ENCODE measurements around the gene TYMS.

Gene TYMS

GRCh38 chr18:662197-662596 lies 4.7 kb downstream of the TYMS start:
- DNase-seq (ENCODE audit: low read depth in 1 of 2, low spot score in 1 of 2): no peak
- TF ChIP-seq, protein P1, sequence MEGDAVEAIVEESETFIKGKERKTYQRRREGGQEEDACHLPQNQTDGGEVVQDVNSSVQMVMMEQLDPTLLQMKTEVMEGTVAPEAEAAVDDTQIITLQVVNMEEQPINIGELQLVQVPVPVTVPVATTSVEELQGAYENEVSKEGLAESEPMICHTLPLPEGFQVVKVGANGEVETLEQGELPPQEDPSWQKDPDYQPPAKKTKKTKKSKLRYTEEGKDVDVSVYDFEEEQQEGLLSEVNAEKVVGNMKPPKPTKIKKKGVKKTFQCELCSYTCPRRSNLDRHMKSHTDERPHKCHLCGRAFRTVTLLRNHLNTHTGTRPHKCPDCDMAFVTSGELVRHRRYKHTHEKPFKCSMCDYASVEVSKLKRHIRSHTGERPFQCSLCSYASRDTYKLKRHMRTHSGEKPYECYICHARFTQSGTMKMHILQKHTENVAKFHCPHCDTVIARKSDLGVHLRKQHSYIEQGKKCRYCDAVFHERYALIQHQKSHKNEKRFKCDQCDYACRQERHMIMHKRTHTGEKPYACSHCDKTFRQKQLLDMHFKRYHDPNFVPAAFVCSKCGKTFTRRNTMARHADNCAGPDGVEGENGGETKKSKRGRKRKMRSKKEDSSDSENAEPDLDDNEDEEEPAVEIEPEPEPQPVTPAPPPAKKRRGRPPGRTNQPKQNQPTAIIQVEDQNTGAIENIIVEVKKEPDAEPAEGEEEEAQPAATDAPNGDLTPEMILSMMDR (IDR thresholded peaks at IDR 0.05; ENCODE audit: insufficient read depth, low read length): no peak
- Histone ChIP-seq H3K27ac (replicated peaks) (no peak overlapping the region), H3K4me3 (replicated peaks; ENCODE audit: insufficient read depth, low read length) (no peak overlapping the region), H3K27me3 (ENCODE audit: insufficient read depth, poor library complexity, severe bottlenecking) (no peaks in the 10 kb centered on the region)

DNA sequence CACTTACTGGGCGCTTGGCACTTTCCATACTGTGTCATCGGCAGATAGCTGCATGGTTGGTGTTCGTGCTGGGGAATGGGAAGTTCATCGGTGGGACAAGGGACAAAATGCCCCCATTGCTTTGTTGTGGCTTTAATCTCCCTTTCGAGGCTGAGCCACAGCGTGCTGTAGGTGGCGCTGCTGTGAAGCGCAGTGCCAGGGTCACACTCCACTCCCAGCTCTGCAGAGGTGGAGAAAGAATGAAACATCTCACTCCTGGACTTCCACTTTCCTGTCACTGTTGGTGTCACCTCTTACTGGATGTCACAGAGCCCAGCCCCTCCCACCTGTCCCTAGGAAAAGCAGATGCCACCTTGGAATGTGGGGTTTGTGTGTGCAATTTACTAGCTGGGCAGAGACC lies 8.7 kb downstream of the TYMS start:
- Histone ChIP-seq H3K27me3 (ENCODE audit: insufficient read depth, poor library complexity, severe bottlenecking) (no peaks in the 10 kb centered on the region), H3K4me3 (replicated peaks; ENCODE audit: insufficient read depth, low read length) (no peak overlapping the region), H3K27ac (replicated peaks) (no peak overlapping the region)
- DNase-seq (ENCODE audit: low read depth in 1 of 2, low spot score in 1 of 2): no peak
- no peak for TF ChIP-seq SPI1 (IDR thresholded peaks at IDR 0.05; ENCODE audit: borderline replicate concordance, low read depth)
- TF ChIP-seq, protein P1 (IDR thresholded peaks at IDR 0.05; ENCODE audit: insufficient read depth, low read length): peak; percentile 22
- TF ChIP-seq POLR2AphosphoS5 (IDR thresholded peaks at IDR 0.05; ENCODE audit: low read depth): 0 out of 2 replicates have a peak, but pooled peaks have one; percentile 20
- TF ChIP-seq, protein P2, sequence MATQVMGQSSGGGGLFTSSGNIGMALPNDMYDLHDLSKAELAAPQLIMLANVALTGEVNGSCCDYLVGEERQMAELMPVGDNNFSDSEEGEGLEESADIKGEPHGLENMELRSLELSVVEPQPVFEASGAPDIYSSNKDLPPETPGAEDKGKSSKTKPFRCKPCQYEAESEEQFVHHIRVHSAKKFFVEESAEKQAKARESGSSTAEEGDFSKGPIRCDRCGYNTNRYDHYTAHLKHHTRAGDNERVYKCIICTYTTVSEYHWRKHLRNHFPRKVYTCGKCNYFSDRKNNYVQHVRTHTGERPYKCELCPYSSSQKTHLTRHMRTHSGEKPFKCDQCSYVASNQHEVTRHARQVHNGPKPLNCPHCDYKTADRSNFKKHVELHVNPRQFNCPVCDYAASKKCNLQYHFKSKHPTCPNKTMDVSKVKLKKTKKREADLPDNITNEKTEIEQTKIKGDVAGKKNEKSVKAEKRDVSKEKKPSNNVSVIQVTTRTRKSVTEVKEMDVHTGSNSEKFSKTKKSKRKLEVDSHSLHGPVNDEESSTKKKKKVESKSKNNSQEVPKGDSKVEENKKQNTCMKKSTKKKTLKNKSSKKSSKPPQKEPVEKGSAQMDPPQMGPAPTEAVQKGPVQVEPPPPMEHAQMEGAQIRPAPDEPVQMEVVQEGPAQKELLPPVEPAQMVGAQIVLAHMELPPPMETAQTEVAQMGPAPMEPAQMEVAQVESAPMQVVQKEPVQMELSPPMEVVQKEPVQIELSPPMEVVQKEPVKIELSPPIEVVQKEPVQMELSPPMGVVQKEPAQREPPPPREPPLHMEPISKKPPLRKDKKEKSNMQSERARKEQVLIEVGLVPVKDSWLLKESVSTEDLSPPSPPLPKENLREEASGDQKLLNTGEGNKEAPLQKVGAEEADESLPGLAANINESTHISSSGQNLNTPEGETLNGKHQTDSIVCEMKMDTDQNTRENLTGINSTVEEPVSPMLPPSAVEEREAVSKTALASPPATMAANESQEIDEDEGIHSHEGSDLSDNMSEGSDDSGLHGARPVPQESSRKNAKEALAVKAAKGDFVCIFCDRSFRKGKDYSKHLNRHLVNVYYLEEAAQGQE (IDR thresholded peaks at IDR 0.05; ENCODE audit: insufficient replicate concordance, low read depth): no peak
- no peak for TF ChIP-seq GABPA (IDR thresholded peaks at IDR 0.05; ENCODE audit: low read depth)

DNA sequence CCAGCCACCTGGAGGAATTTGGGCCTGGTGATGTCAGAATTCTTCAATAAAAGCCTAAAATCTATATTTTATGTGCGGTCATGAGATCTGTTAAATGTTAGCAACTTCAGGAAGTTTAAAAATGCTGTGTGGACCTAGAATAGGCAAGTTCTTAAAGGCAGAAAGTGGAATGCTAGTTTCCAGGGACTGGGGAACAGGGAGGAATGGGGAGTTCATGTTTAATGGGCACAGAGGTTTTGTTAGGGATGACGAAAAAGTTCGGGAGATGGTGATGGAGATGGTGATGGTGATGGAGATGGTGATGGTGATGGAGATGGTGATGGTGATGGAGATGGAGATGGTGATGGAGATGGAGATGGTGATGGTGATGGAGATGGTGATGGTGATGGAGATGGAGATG lies 9.2 kb downstream of the TYMS start:
- TF ChIP-seq, protein P2 (IDR thresholded peaks at IDR 0.05; ENCODE audit: insufficient replicate concordance, low read depth): no peak
- TF ChIP-seq SPI1 (IDR thresholded peaks at IDR 0.05; ENCODE audit: borderline replicate concordance, low read depth) (no peak), POLR2AphosphoS5 (IDR thresholded peaks at IDR 0.05; ENCODE audit: low read depth) (0 out of 2 replicates have a peak, but pooled peaks have one; percentile 3), GABPA (IDR thresholded peaks at IDR 0.05; ENCODE audit: low read depth) (no peak)
- TF ChIP-seq, protein P1 (IDR thresholded peaks at IDR 0.05; ENCODE audit: insufficient read depth, low read length): no peak
- H3K27me3 ChIP-seq (ENCODE audit: insufficient read depth, poor library complexity, severe bottlenecking): no peaks in the 10 kb centered on the region
- no peak overlapping the region for H3K27ac ChIP-seq (replicated peaks)
- no peak overlapping the region for H3K4me3 ChIP-seq (replicated peaks; ENCODE audit: insufficient read depth, low read length)
- DNase-seq (ENCODE audit: low read depth in 1 of 2, low spot score in 1 of 2): no peak

- H3K4me3 ChIP-seq (replicated peaks; ENCODE audit: insufficient read depth, low read length): no peak overlapping the region
- no peak for DNase-seq (ENCODE audit: low read depth in 1 of 2, low spot score in 1 of 2)
- H3K27me3 ChIP-seq (ENCODE audit: insufficient read depth, poor library complexity, severe bottlenecking): no peaks in the 10 kb centered on the region
- H3K27ac ChIP-seq (replicated peaks): no peak overlapping the region
- TF ChIP-seq, protein P2 (IDR thresholded peaks at IDR 0.05; ENCODE audit: insufficient replicate concordance, low read depth): no peak
- TF ChIP-seq POLR2AphosphoS5 (IDR thresholded peaks at IDR 0.05; ENCODE audit: low read depth): no peak
Observed at GRCh38 chr18:668260-668659, 10.8 kb downstream of the TYMS start.
